DND-41 (cell line): ENCODE measurements around the gene TCF7L2.

ENCODE experiments used
- ATAC-seq: fragments of 200-7000 bp; cut with Tn5 transposase; 3 replicates; pipeline ENCODE4 v1.9.1; 2021; ENCODE audit warnings: low read depth; ENCODE audit not compliant: insufficient read depth
- DNase-seq: peaks from one replicate; pipeline ENCODE4 v3.0.0-alpha.2; 2020
- H2AFZ ChIP-seq: 2 replicates; pipeline ENCODE4 v1.6.0; 2012; ENCODE audit warnings: low read depth, low read length
- H3K27ac ChIP-seq: 2 replicates; pipeline ENCODE4 v1.5.1; 2012; ENCODE audit warnings: low read length, inconsistent platforms
- H3K27me3 ChIP-seq: fragments of 200-600 bp; sonication (generic); 2 replicates; pipeline ENCODE4 v1.6.0; 2012; ENCODE audit warnings: low read length, mild to moderate bottlenecking, inconsistent platforms; ENCODE audit not compliant: insufficient read depth, poor library complexity
- H3K36me3 ChIP-seq: 2 replicates; pipeline ENCODE4 v1.5.1; 2012; ENCODE audit warnings: low read length, inconsistent platforms; ENCODE audit not compliant: insufficient read depth
- H3K4me1 ChIP-seq: 2 replicates; pipeline ENCODE4 v1.5.1; 2012; ENCODE audit warnings: mild to moderate bottlenecking, low read length; ENCODE audit not compliant: insufficient read depth
- H3K4me2 ChIP-seq: 2 replicates; pipeline ENCODE4 v1.6.0; 2012; ENCODE audit warnings: mild to moderate bottlenecking, moderate library complexity, low read length, inconsistent platforms; ENCODE audit not compliant: insufficient read depth
- H3K4me3 ChIP-seq, 2 experiments: fragments of 200-600 bp in 1 of 2; shearing (Covaris generic) in 1 of 2; 2 replicates each; pipeline ENCODE4 v1.5.1; 2012 to 2016; ENCODE audit warnings: inconsistent platforms in 2 of 2, low read length in 2 of 2, mild to moderate bottlenecking in 2 of 2, low read depth in 1 of 2, moderate library complexity in 1 of 2
- H3K79me2 ChIP-seq: 2 replicates; pipeline ENCODE4 v1.6.0; 2012; ENCODE audit warnings: low read length, inconsistent platforms; ENCODE audit not compliant: insufficient read depth
- H3K9ac ChIP-seq: 2 replicates; pipeline ENCODE4 v1.6.0; 2012; ENCODE audit warnings: low read depth, mild to moderate bottlenecking, inconsistent platforms, low read length, moderate library complexity
- H3K9me3 ChIP-seq: 2 replicates; pipeline ENCODE4 v1.5.1; 2012; ENCODE audit warnings: low read length, moderate library complexity, mild to moderate bottlenecking, inconsistent platforms; ENCODE audit not compliant: insufficient read depth, severe bottlenecking
- H4K20me1 ChIP-seq: 2 replicates; pipeline ENCODE4 v1.6.0; 2012; ENCODE audit warnings: low read length; ENCODE audit not compliant: insufficient read depth
- CTCF ChIP-seq: IDR thresholded peaks from 2 replicates; pipeline ENCODE4 v1.5.1; 2012; ENCODE audit warnings: borderline replicate concordance, low read length, moderate library complexity, mild to moderate bottlenecking; ENCODE audit not compliant: poor library complexity, severe bottlenecking; ENCODE audit errors: extremely low read depth
- EZH2 ChIP-seq: IDR thresholded peaks from 3 replicates; pipeline ENCODE4 v1.6.1; 2012; ENCODE audit warnings: borderline replicate concordance, low read depth, mild to moderate bottlenecking, moderate library complexity, low read length, inconsistent platforms; ENCODE audit not compliant: severe bottlenecking

TCF7L2 gene

GRCh38 chr10:112949875-112950507 is at the start of gene TCF7L2:
TSS of gene TCF7L2 (plus strand) at chr10:112950247. CDS start at chr10:112950757, 510 bp downstream.
- peak; percentile 86 for ATAC-seq
- H3K4me2 ChIP-seq, result peak within 1 kb of the TSS; percentile 73
- TF ChIP-seq CTCF, result no peak
- TF ChIP-seq EZH2, result no peak
- peak; percentile 95 for DNase-seq
- H3K9me3 ChIP-seq, result no peaks in the 10 kb centered on the region
- H3K4me1 ChIP-seq, result peaks cover 38% of the 10 kb centered on the region
- H3K36me3 ChIP-seq, result peaks cover 10% of the 10 kb centered on the region
- peak within 1 kb of the TSS; percentile 77 for H2AFZ ChIP-seq
- H3K79me2 ChIP-seq, result peaks cover 47% of the 10 kb centered on the region
- H3K27me3 ChIP-seq, result no peaks in the 10 kb centered on the region
- H3K27ac ChIP-seq, result peak within 1 kb of the TSS; percentile 95
- H4K20me1 ChIP-seq, result peaks cover 8% of the 10 kb centered on the region; the same call in 1 of the 2 replicates
- H3K9ac ChIP-seq, result peak within 1 kb of the TSS; percentile 84
- peak within 1 kb of the TSS; percentile 75 to 83 for H3K4me3 ChIP-seq

GRCh38 chr10:112902730-112903129 is 47.3 kb upstream of the TCF7L2 start:
- H3K79me2 ChIP-seq, result no peaks in the 10 kb centered on the region
- no peaks in the 10 kb centered on the region for H3K36me3 ChIP-seq
- no peak for TF ChIP-seq CTCF
- H3K4me1 ChIP-seq, result no peaks in the 10 kb centered on the region
- ATAC-seq, result no peak
- no peak overlapping the region for H3K4me2 ChIP-seq
- H3K9ac ChIP-seq, result no peak overlapping the region
- H4K20me1 ChIP-seq, result no peaks in the 10 kb centered on the region
- no peaks in the 10 kb centered on the region for H3K9me3 ChIP-seq
- H3K4me3 ChIP-seq, result no peak overlapping the region
- H3K27me3 ChIP-seq, result no peaks in the 10 kb centered on the region
- H2AFZ ChIP-seq, result no peak overlapping the region
- DNase-seq, result no peak
- H3K27ac ChIP-seq, result no peak overlapping the region

DNA sequence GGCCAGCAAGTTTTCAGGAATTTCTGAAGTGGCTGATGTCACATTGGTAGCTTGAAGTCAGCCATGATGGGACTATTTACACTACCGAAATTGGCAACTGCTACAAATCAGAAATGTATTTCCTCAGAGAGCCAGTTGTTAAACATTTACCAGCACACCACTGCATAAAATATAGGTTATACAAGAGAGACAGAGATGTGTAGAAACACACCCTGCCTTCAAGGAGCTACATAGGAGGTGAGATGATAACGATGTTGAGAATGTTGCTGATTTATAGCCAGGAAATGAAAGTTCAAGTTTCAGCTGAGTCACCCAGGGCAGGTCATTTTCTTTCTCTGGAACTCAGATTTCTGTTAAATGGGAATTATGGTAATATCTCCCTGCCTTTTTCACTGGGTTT is 46.0 kb upstream of the TCF7L2 start:
- no peak overlapping the region for H2AFZ ChIP-seq
- H3K36me3 ChIP-seq, result no peaks in the 10 kb centered on the region
- TF ChIP-seq CTCF (no peak), EZH2 (no peak)
- no peak overlapping the region for H3K4me2 ChIP-seq
- H3K4me1 ChIP-seq, result no peaks in the 10 kb centered on the region
- H3K4me3 ChIP-seq, result no peak overlapping the region
- H3K27ac ChIP-seq, result no peak overlapping the region
- H3K9ac ChIP-seq, result no peak overlapping the region
- DNase-seq (no peak), ATAC-seq (no peak)
- no peaks in the 10 kb centered on the region for H3K27me3 ChIP-seq
- no peaks in the 10 kb centered on the region for H3K79me2 ChIP-seq
- H4K20me1 ChIP-seq, result no peaks in the 10 kb centered on the region
- no peaks in the 10 kb centered on the region for H3K9me3 ChIP-seq

DNA sequence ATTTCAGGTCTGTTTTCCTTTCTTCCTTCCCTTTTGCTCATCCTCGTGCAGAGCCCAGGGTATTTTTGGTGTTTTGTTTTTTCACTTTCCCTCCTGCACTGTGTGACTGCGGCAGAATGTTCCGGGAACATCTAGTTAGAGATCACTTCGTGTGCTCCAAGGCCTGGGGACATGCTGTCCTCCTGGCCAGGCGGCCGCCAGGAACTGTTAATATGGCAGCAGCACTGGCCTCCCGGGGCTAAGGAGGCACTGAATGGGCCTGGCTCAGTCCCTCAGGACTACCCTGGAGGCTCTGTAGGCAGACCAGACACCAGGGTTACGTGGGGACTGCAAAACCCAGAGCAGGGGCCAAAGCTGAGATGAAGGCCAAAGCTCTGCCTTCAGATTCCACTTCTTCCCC is 43.1 kb upstream of the TCF7L2 start:
- ATAC-seq (no peak), DNase-seq (no peak)

More for the DNA sequence above, 43.1 kb upstream of the TCF7L2 start:
- Histone ChIP-seq H3K4me2 (no peak overlapping the region), H2AFZ (no peak overlapping the region), H3K27me3 (no peaks in the 10 kb centered on the region), H3K36me3 (no peaks in the 10 kb centered on the region), H3K79me2 (no peaks in the 10 kb centered on the region), H3K27ac (no peak overlapping the region), H3K4me1 (no peaks in the 10 kb centered on the region), H3K9ac (no peak overlapping the region), H3K4me3 (no peak overlapping the region), H3K9me3 (no peaks in the 10 kb centered on the region), H4K20me1 (no peaks in the 10 kb centered on the region)
- TF ChIP-seq CTCF (no peak), EZH2 (no peak)
